GM10266 (cell line): ENCODE results near the gene MLYCD.

Experiments used
- DNase-seq: peaks from one replicate; pipeline ENCODE4 v3.0.0; 2012; ENCODE audit errors: extremely low spot score
- CTCF ChIP-seq: IDR thresholded peaks from 2 replicates; pipeline ENCODE4 v1.5.1; 2012; ENCODE audit warnings: mild to moderate bottlenecking, low read depth; ENCODE audit not compliant: control insufficient read depth, insufficient read depth; ENCODE audit errors: missing control alignments

The MLYCD gene

GRCh38 chr16:83952940-83953795 lies 54.3 kb downstream of the MLYCD start, which contains the start of gene OSGIN1:
OSGIN1 (plus strand) TSS chr16:83953240; CDS start chr16:83957672, 4,432 bp downstream.
- TF ChIP-seq CTCF: no peak

DNA sequence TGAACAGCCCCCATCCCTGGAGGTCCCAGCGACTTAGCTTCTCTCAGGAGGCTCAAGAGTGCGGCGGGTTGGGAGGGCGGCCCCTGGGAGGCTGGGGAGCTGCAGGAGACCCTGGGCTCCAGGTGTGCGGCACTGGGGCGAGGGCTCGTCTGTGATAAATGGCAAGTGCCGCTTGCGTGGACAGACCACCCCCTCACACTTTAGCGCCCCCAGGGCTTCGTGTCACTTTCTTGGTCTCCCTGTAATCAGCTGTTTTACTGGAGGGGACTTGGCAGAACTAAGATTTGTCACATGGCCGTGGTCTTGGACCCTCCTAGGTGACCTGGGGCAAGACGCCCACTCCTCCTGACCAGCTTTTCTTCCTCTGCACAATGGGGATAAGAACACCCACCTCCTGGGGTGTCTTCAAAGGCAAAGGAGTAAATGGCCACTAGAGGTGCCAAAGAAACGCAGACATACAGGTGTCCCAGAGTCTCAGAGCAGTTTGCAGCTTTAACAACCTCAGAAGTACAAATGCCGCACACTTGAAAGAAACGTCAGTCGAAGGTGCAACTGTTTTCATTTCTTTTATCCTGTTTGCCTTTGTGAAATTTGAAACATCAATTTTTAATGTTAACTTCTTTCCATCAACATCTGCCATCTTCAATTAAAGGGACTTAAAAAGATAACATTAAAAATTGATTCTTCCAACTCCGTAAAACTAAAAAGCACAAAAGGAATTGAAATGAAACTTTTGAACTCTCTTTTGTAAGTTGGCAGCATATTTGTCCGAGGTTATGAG lies 55.1 kb downstream of the MLYCD start:
- DNase-seq: peak; percentile 58

More at GRCh38 chr16:83952940-83953795, 54.3 kb downstream of the MLYCD start, which contains the start of gene OSGIN1:
- DNase-seq: peak; percentile 82

GRCh38 chr16:83954577-83955016 lies 55.7 kb downstream of the MLYCD start:
- no peak for DNase-seq
- TF ChIP-seq CTCF: no peak

More for the DNA sequence above, 55.1 kb downstream of the MLYCD start:
- peak; percentile 53 for TF ChIP-seq CTCF

DNA sequence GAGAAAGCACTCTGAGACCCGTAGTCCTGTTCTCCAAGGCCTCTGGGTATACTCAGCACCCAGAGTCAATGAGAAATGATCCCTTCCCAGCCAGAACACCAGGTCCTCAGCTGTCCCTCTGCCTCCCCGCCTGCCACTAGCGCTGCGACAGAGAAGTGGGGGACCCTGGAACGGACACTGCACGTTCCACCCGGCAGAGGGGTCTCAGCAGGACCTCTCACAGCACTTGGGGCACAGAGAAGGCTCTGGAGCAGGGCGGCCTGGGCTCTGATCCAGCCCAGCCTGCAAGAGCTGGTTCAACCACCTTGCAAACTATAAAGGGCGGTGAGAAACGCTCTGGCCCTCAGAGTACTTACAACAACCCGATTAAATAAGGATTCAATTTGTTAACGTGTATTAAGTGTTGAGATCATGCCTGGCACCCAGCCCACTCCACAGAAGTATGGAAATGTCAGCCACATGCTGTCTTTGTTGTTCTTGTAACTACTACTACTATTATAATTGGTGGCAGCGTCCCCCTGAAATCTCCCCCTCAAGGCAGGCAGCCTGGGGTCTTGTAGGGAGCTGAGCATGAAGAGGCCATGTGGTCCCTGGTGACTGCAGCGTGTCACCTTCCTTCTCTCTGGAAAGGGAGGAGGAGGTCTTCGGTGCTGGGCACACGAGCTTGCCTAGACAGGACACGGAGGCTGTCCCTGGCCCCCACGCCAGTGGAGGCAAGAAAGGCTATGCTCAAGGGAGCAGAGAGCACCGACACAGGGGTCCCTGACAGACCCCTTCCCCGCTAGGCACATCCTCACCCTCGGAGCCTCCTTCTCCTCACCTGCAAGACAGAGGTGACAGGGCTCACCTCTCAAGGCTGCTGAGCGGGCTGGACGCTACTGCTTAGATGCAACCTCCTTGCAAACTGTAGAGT lies 56.6 kb downstream of the MLYCD start:
- TF ChIP-seq CTCF: no peak
- no peak for DNase-seq

GRCh38 chr16:83956336-83957289 lies 57.7 kb downstream of the MLYCD start:
- peak; percentile 84 for DNase-seq
- TF ChIP-seq CTCF: peak; percentile 98
